Measurements from ENCODE around the gene RUSC1.
A peak's percentile ranks its signal among the peaks of the same experiment; 100 is the strongest.
"Not testable (repeated sequence)": the region's sequence is repeated elsewhere in the genome, so short reads cannot be mapped to it uniquely, and the experiment has no call there.

The RUSC1 gene

GRCh38 chr1:155320661-155321617 is at the start of gene RUSC1:
Gene RUSC1 (plus strand): TSS chr1:155320894. CDS start chr1:155321774, 880 bp downstream.
- DNase-seq (ENCODE audit: low read depth in 2 of 2): peak; percentile 41 to 76

DNA sequence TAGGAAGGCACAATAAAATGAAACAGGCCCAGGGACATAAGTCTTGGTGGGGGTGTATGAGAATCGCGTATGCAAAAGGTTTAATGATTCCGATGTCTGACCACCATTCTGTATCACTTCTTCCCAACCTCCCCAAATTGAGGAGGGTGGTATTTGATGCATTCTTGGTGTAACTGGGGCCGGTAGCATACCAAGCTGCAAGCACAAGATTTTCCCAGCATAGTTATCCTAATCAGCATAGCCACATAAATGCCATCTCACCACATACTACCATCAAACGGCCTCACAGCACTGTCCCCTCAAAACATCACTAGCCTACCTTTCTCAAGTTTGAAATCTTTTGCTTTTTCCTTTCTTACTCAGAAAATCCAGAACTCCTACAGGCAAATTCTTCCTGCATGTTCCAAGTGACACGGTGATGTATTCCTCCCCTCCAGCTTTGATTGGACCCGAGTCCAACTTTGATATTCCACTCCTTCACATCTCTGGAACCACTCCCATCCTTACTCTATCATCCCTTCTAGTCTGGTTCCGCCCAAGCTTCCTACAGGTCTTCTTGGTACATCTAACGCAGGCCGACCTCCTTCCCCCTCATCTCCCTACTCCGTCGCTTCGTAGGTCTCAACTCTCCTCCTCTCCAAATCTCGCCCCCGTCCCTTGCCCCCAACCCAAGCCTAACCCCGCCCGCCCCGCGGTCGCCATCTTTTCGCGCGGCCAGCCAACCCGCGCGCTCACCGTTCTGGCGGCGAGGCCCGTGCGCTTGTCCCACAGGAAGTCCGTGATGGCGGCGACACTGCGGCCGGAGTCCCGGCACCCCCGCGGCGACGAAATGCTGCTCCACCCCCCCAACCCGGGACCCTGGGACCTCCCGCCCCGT is 48.0 kb upstream of the RUSC1 start:
- DNase-seq (ENCODE audit: low read depth in 2 of 2): peak in 1 of 2 donors; percentile 64

DNA sequence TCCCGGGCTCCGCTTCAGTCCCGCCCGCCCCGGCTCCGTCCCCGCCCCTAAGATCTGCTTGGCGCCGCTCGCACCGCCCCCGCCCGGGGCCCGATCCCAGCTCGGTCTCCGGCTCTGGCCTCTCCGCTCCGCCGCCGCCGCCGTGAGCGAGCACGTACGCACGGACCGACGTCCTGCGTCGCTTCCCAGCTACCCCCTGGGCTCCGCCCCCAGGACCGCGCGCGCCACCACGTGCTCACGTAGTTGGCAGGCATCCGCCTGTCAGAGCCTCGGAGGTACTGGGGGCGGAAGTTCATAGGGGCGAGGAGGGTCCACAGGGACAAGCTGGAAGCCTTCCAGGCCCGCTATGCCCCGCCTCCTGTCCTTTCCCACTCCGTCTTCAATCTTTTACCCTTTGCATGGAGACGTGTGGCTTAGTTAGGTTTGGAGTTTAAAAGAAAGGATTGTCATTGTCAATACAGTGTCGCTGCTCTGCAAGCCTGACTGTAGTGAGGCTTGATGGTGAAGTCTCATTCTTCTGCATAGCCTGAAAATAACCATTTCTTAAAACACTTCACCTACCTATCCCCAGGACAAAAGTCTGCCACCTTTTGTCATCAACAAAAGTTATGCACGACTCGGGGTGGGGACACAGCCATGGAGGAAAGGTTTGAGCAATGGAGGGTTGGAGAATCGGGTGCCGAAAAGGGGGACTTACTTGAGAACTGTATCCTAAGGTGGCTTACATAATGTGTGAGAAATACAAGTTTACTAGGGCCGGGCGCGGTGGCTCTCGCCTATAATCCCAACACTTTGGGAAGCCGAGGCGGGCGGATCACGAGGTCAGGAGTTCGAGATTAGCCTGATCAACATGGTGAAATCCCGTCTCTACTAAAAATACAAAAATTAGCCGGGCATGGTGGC is 47.1 kb upstream of the RUSC1 start, which contains the start of gene CLK2:
CLK2 (minus strand) TSS at position 162 of the 903 bp plus-strand sequence. CDS start 2,527 bp downstream, outside the sequence.
- DNase-seq (ENCODE audit: low read depth in 2 of 2): peak; percentile 94 to 98

GRCh38 chr1:155277070-155277901 is 43.4 kb upstream of the RUSC1 start, which contains the start of gene HCN3:
Gene HCN3 (plus strand): TSS chr1:155277463. CDS start chr1:155277591, 128 bp downstream.
- DNase-seq (ENCODE audit: low read depth in 2 of 2): peak; percentile 88 to 95

GRCh38 chr1:155277902-155278688 is 42.6 kb upstream of the RUSC1 start:
- DNase-seq (ENCODE audit: low read depth in 2 of 2): peak; percentile 61 to 75

GRCh38 chr1:155278689-155279160 is 42.0 kb upstream of the RUSC1 start:
- no peak for DNase-seq (ENCODE audit: low read depth in 2 of 2)

DNA sequence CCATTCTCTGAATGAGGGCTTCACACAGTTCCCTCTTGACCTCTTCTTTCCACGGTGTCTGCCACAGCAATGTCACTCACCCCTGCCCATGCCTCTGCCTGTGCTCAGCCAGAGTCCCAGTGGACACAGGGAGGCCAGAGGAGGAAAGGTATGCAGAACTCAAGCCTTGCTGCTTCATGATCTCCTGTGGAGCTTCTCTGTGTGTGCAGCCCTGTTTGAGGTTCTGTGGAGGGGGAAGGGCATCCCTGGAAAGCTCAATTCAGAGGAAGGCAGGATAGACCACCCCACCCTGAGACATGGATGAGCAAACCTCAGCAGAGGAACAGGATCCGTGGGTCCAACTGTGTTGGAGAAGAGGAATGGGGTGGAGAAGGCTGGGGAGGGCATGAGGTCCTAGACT is 41.4 kb upstream of the RUSC1 start:
- no peak for DNase-seq (ENCODE audit: low read depth in 2 of 2)

- DNase-seq (ENCODE audit: low read depth in 2 of 2): no peak
These were observed 38.1 kb upstream of the RUSC1 start for GRCh38 chr1:155282488-155283091.

DNA sequence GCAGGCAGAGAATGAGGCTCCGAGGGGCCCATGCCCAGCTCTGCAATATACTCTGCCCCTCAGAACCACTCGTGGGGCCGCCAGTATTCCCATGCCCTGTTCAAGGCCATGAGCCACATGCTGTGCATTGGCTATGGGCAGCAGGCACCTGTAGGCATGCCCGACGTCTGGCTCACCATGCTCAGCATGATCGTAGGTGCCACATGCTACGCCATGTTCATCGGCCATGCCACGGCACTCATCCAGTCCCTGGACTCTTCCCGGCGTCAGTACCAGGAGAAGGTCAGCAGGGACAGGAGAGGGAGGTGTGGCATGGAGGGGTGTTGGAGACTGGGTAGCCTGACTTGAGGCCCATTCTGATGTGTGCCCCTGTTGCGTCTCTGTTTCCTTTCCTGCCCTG is 36.2 kb upstream of the RUSC1 start:
- DNase-seq (ENCODE audit: low read depth in 2 of 2): no peak

GRCh38 chr1:155285063-155285462 is 35.6 kb upstream of the RUSC1 start:
- DNase-seq (ENCODE audit: low read depth in 2 of 2): no peak

DNA sequence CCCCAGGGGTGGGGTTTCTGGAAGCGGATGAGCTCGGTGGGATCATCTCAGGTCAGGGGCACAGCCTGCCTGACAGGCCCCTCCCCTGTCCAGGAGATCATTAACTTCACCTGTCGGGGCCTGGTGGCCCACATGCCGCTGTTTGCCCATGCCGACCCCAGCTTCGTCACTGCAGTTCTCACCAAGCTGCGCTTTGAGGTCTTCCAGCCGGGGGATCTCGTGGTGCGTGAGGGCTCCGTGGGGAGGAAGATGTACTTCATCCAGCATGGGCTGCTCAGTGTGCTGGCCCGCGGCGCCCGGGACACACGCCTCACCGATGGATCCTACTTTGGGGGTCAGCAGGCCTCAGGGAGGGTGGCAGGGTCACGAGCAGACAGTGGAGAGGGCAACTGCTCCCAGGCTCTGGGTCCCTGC is 35.1 kb upstream of the RUSC1 start:
- no peak for DNase-seq (ENCODE audit: low read depth in 2 of 2)

DNA sequence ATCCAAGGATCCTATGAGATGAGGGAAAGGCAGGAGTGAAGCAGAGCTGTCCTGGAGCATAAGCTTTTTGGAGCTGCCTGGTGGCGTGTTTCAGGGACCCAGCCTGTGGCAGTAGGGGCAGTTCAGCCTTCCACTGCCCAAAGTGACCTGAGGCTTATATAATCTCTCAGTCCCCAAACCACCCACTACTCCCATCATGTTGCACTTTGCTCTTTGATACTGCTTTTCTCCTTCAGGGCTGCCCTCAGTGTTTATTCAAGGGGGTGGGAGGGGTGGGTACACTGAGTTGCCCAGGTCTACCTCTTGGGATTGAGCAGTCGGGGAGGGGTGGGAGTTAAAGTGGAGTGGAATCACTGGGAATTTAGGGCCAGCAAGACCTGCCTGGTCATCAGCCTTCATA is 34.1 kb upstream of the RUSC1 start:
- no peak for DNase-seq (ENCODE audit: low read depth in 2 of 2)

GRCh38 chr1:155287987-155288543 is 32.6 kb upstream of the RUSC1 start:
- no peak for DNase-seq (ENCODE audit: low read depth in 2 of 2)

DNA sequence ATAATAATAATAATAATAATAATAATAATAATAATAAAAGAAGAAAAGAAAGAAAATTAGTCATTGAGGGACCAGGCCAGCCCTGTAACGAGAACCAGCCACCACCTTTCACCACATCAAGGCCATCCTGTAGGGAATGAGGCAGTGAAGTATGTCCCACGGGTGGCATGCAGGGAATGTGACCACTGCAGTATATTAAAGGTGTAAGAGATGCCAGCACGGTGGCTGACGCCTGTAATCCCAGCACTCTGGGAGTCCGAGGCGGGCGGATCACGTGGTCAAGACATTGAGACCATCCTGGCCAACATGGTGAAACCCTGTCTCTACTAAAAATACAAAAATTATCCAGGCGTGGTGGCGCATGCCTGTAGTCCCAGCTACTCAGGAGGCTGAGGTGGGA is 29.7 kb upstream of the RUSC1 start:
- DNase-seq (ENCODE audit: low read depth in 2 of 2): not testable (repeated sequence)

GRCh38 chr1:155293086-155293749 is 27.5 kb upstream of the RUSC1 start:
- DNase-seq (ENCODE audit: low read depth in 2 of 2): no peak

DNA sequence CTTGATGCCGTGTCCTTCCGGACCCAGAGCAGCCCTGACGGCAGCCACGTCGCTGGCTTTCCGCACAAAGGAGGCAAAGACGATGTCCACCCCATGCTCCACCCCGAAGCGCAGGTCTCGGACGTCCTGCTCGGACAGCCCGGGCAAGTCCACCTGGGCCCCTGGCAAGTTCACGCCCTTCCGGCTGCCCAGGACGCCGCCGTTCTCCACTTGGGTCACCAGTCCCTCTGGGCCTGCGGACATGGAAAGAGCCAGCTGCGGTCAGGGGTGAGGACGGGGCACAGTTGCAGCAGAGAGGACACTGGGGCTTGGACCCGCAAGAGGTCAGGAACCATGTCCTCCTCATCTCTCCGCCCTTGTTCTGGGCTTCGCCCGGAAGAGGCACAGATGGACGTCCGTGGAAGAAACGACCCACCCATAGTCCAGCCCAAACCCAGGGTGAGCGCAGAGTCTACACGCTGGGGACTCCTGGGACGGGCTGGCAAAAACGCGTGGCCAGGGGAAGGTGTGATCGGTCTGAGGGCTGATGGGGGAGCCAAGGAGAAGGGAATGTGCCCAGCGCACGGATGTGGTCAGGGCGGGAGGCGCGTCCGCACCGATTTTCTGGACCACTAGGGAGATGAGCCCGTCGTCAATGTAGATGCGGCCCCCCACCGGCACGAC is 26.0 kb upstream of the RUSC1 start:
- no peak for DNase-seq (ENCODE audit: low read depth in 2 of 2)

GRCh38 chr1:155295183-155295941 is 25.3 kb upstream of the RUSC1 start:
- DNase-seq (ENCODE audit: low read depth in 2 of 2): no peak

Measured in stimulated activated CD4-positive, alpha-beta T cell treated with anti-CD3 and anti-CD28 coated beads, Interleukin-15, amount 100 ng/mL, for 48 hours (primary cell).